Activated CD4-positive, alpha-beta T cell treated with anti-CD3 and anti-CD28 coated beads for 36 hours (primary cell): Measurements from ENCODE around the gene RAP1B. TPM values are rescaled to one million over a fixed set of nuclear protein-coding genes. Genes with fewer than 3 reads are reported as not detected.

Experiments used
- ATAC-seq: fragments of 200-7000 bp; cut with Tn5 transposase; one replicate; pipeline ENCODE4 v1.10.0; 2021; ENCODE audit warnings: mild to moderate bottlenecking, moderate library complexity
- CTCF ChIA-PET: fragments of 350-600 bp; sonication (Branson Sonifier 250); formaldehyde crosslinking; loops from one replicate; lab custom pipeline; 2021; ENCODE audit warnings: antibody characterized with exemption; lab: Charles Lee
- POLR2A ChIA-PET: fragments of 350-600 bp; sonication (Branson Sonifier 250); formaldehyde crosslinking; loops from one replicate; lab custom pipeline; 2021; ENCODE audit warnings: antibody characterized with exemption, inconsistent platforms; lab: Charles Lee
- DNase-seq: peaks from one replicate; pipeline ENCODE4 v3.0.0-alpha.2; 2020
- H3K27ac Mint-ChIP-seq: one replicate; pipeline ENCODE4 v1.8.0; 2021; ENCODE audit warnings: mixed read lengths
- H3K27me3 Mint-ChIP-seq: one replicate; pipeline ENCODE4 v1.8.0; 2021; ENCODE audit warnings: mixed read lengths
- H3K36me3 Mint-ChIP-seq: one replicate; pipeline ENCODE4 v1.8.0; 2021; ENCODE audit warnings: low read depth, mixed read lengths
- H3K4me1 Mint-ChIP-seq: one replicate; pipeline ENCODE4 v1.8.0; 2021; ENCODE audit warnings: mixed read lengths
- H3K4me3 Mint-ChIP-seq: one replicate; pipeline ENCODE4 v1.8.0; 2021; ENCODE audit warnings: mild to moderate bottlenecking, moderate library complexity, mixed read lengths
- H3K9me3 Mint-ChIP-seq: one replicate; pipeline ENCODE4 v1.8.0; 2021; ENCODE audit warnings: low read depth, mixed read lengths
- intact Hi-C, 2 experiments: fragments of 100-400 bp; cut with DNase I in 1 of 2; cut with micrococcal nuclease in 1 of 2; formaldehyde crosslinking; loops; one replicate each; pipeline versions ENCODE4 v1.14.2 to v1.15.1; 2022 to 2024; cut with DNase I, micrococcal nuclease
- total RNA-seq, 2 experiments: library from RNA; stranded (reverse); gene quantifications; one replicate each; pipeline ENCODE4 v1.2.3, GENCODE V29; 2021

RAP1B gene
- total RNA-seq, 2 experiments from 2014 or later: 174 to 242 TPM

GRCh38 chr12:68580911-68581310 lies 29.8 kb upstream of the RAP1B start:
- no peak overlapping the region for H3K27ac Mint-ChIP-seq
- POLR2A ChIA-PET: no interaction called here
- no peak for ATAC-seq
- H3K36me3 Mint-ChIP-seq: no peaks in the 10 kb centered on the region
- H3K4me3 Mint-ChIP-seq: no peak overlapping the region
- peaks cover 39% of the 10 kb centered on the region for H3K4me1 Mint-ChIP-seq
- no peak for DNase-seq
- CTCF ChIA-PET: interaction anchor here (0.6 to 1.2 kb wide), 3 partner anchors 13 to 241 kb away, joined by 3 to 4 read pairs (median 3); no protein-coding TSS in a partner anchor
- no peaks in the 10 kb centered on the region for H3K9me3 Mint-ChIP-seq
- no peaks in the 10 kb centered on the region for H3K27me3 Mint-ChIP-seq
- intact Hi-C loops: no loop called here

GRCh38 chr12:68581926-68582325 lies 28.8 kb upstream of the RAP1B start:
- CTCF ChIA-PET: interaction anchor here (1.5 kb wide), 1 partner anchor 9 kb away, joined by 4 read pairs; no protein-coding TSS in a partner anchor
- Mint-ChIP-seq H3K4me3 (no peak overlapping the region), H3K9me3 (no peaks in the 10 kb centered on the region), H3K36me3 (no peaks in the 10 kb centered on the region), H3K4me1 (peaks cover 42% of the 10 kb centered on the region), H3K27me3 (no peaks in the 10 kb centered on the region), H3K27ac (no peak overlapping the region)
- POLR2A ChIA-PET: no interaction called here
- no peak for ATAC-seq
- DNase-seq: no peak
- intact Hi-C loops: no loop called here

GRCh38 chr12:68585966-68586365 lies 24.7 kb upstream of the RAP1B start:
- no peak for ATAC-seq
- Mint-ChIP-seq H3K27me3 (no peaks in the 10 kb centered on the region), H3K9me3 (peaks cover 10% of the 10 kb centered on the region), H3K27ac (no peak overlapping the region), H3K36me3 (peaks cover 14% of the 10 kb centered on the region), H3K4me3 (no peak overlapping the region), H3K4me1 (peaks cover 36% of the 10 kb centered on the region)
- intact Hi-C loops: no loop called here
- ChIA-PET POLR2A (no interaction called here), CTCF (interaction anchor here (0.6 to 1.2 kb wide), 3 partner anchors 16 to 105 kb away, joined by 3 read pairs; no protein-coding TSS in a partner anchor)
- no peak for DNase-seq

GRCh38 chr12:68587448-68587873 lies 23.2 kb upstream of the RAP1B start:
- ATAC-seq (peak; percentile 90), DNase-seq (peak; percentile 69)
- Mint-ChIP-seq H3K9me3 (peaks cover 14% of the 10 kb centered on the region), H3K27ac (peak overlapping the region; percentile 52), H3K36me3 (peaks cover 17% of the 10 kb centered on the region), H3K27me3 (no peaks in the 10 kb centered on the region), H3K4me3 (peak overlapping the region; percentile 16), H3K4me1 (peaks cover 51% of the 10 kb centered on the region)
- CTCF ChIA-PET: interaction anchor here (0.5 to 1.7 kb wide), 9 partner anchors 7 to 351 kb away, joined by 3 to 9 read pairs (median 4); no protein-coding TSS in a partner anchor
- POLR2A ChIA-PET: interaction anchor here (0.8 to 1.4 kb wide), 4 partner anchors 22 to 120 kb away, joined by 3 to 4 read pairs (median 3); no protein-coding TSS in a partner anchor
- intact Hi-C loops: no loop called here

- no peak for ATAC-seq
- H3K27me3 Mint-ChIP-seq: no peaks in the 10 kb centered on the region
- peaks cover 17% of the 10 kb centered on the region for H3K36me3 Mint-ChIP-seq
- H3K4me3 Mint-ChIP-seq: no peak overlapping the region
- POLR2A ChIA-PET: no interaction called here
- CTCF ChIA-PET: no interaction called here
- no peak overlapping the region for H3K27ac Mint-ChIP-seq
- peaks cover 14% of the 10 kb centered on the region for H3K9me3 Mint-ChIP-seq
- H3K4me1 Mint-ChIP-seq: peaks cover 51% of the 10 kb centered on the region
- DNase-seq: no peak
- intact Hi-C loops: no loop called here
These were observed 21.5 kb upstream of the RAP1B start for GRCh38 chr12:68589194-68589593.

GRCh38 chr12:68591734-68592418 lies 18.8 kb upstream of the RAP1B start:
- H3K27me3 Mint-ChIP-seq: no peaks in the 10 kb centered on the region
- H3K4me1 Mint-ChIP-seq: peaks cover 53% of the 10 kb centered on the region
- intact Hi-C loops: no loop called here
- peak overlapping the region; percentile 53 for H3K27ac Mint-ChIP-seq
- ChIA-PET POLR2A (interaction anchor here (0.7 kb wide), 1 partner anchor 76 kb away, joined by 4 read pairs; no protein-coding TSS in a partner anchor), CTCF (interaction anchor here (1.2 to 1.7 kb wide), 4 partner anchors 12 to 78 kb away, joined by 3 read pairs; partner anchors contain the start of gene RAP1B)
- peak; percentile 68 for ATAC-seq
- peaks cover 17% of the 10 kb centered on the region for H3K36me3 Mint-ChIP-seq
- peak overlapping the region; percentile 25 for H3K4me3 Mint-ChIP-seq
- DNase-seq: peak; percentile 63
- peaks cover 14% of the 10 kb centered on the region for H3K9me3 Mint-ChIP-seq

GRCh38 chr12:68595241-68595640 lies 15.5 kb upstream of the RAP1B start:
- intact Hi-C loops: no loop called here
- DNase-seq (no peak), ATAC-seq (no peak)
- H3K36me3 Mint-ChIP-seq: peaks cover 5% of the 10 kb centered on the region
- no peak overlapping the region for H3K4me3 Mint-ChIP-seq
- peaks cover 7% of the 10 kb centered on the region for H3K9me3 Mint-ChIP-seq
- CTCF ChIA-PET: interaction anchor here (0.8 to 1.6 kb wide), 3 partner anchors 8 to 236 kb away, joined by 3 to 4 read pairs (median 3); no protein-coding TSS in a partner anchor
- POLR2A ChIA-PET: interaction anchor here (0.9 kb wide), 1 partner anchor 15 kb away, joined by 3 read pairs; no protein-coding TSS in a partner anchor
- peaks cover 58% of the 10 kb centered on the region for H3K4me1 Mint-ChIP-seq
- no peak overlapping the region for H3K27ac Mint-ChIP-seq
- no peaks in the 10 kb centered on the region for H3K27me3 Mint-ChIP-seq

- Mint-ChIP-seq H3K27ac (no peak overlapping the region), H3K27me3 (peaks cover 2% of the 10 kb centered on the region), H3K36me3 (no peaks in the 10 kb centered on the region), H3K4me3 (peak overlapping the region; percentile 2), H3K4me1 (peaks cover 42% of the 10 kb centered on the region), H3K9me3 (no peaks in the 10 kb centered on the region)
- ATAC-seq (no peak), DNase-seq (no peak)
- POLR2A ChIA-PET: no interaction called here
- intact Hi-C loops: no loop called here
- CTCF ChIA-PET: interaction anchor here (0.9 kb wide), 1 partner anchor 16 kb away, joined by 3 read pairs; no protein-coding TSS in a partner anchor
These were observed 8.9 kb upstream of the RAP1B start for GRCh38 chr12:68601767-68602166.

GRCh38 chr12:68602720-68603119 lies 8.0 kb upstream of the RAP1B start:
- H3K4me3 Mint-ChIP-seq: no peak overlapping the region
- CTCF ChIA-PET: interaction anchor here (1.0 kb wide), 1 partner anchor 228 kb away, joined by 3 read pairs; no protein-coding TSS in a partner anchor
- H3K9me3 Mint-ChIP-seq: no peaks in the 10 kb centered on the region
- H3K4me1 Mint-ChIP-seq: peaks cover 41% of the 10 kb centered on the region
- H3K27me3 Mint-ChIP-seq: peaks cover 2% of the 10 kb centered on the region
- POLR2A ChIA-PET: no interaction called here
- DNase-seq (no peak), ATAC-seq (no peak)
- intact Hi-C loops: no loop called here
- H3K27ac Mint-ChIP-seq: no peak overlapping the region
- no peaks in the 10 kb centered on the region for H3K36me3 Mint-ChIP-seq

GRCh38 chr12:68608191-68608590 lies 2.5 kb upstream of the RAP1B start:
- peaks cover 16% of the 10 kb centered on the region for H3K36me3 Mint-ChIP-seq
- DNase-seq (no peak), ATAC-seq (no peak)
- POLR2A ChIA-PET: interaction anchor here (0.6 kb wide), 1 partner anchor 102 kb away, joined by 3 read pairs; no protein-coding TSS in a partner anchor
- intact Hi-C loops: no loop called here
- H3K27ac Mint-ChIP-seq: peak overlapping the region; percentile 44
- peaks cover 2% of the 10 kb centered on the region for H3K27me3 Mint-ChIP-seq
- no peak overlapping the region for H3K4me3 Mint-ChIP-seq
- CTCF ChIA-PET: no interaction called here
- H3K9me3 Mint-ChIP-seq: no peaks in the 10 kb centered on the region
- peaks cover 23% of the 10 kb centered on the region for H3K4me1 Mint-ChIP-seq

- H3K27ac Mint-ChIP-seq: peak overlapping the region; percentile 94
- H3K4me3 Mint-ChIP-seq: peak overlapping the region; percentile 86
- peaks cover 34% of the 10 kb centered on the region for H3K4me1 Mint-ChIP-seq
- DNase-seq (peak; percentile 39), ATAC-seq (no peak)
- CTCF ChIA-PET: interaction anchor here (0.8 to 1.0 kb wide), 2 partner anchors 18 to 78 kb away, joined by 3 to 4 read pairs; no protein-coding TSS in a partner anchor
- no peaks in the 10 kb centered on the region for H3K9me3 Mint-ChIP-seq
- no peaks in the 10 kb centered on the region for H3K27me3 Mint-ChIP-seq
- H3K36me3 Mint-ChIP-seq: peaks cover 32% of the 10 kb centered on the region
- intact Hi-C loops: loop anchor here (1.0 to 5.0 kb wide), 13 partner anchors 37 to 1343 kb away; partner anchors contain the start of genes MDM1 (in 2 of the 2), MDM2 (in 2 of the 2), NUP107 (in 2 of the 2) and CAND1 (in 1 of the 2)
- POLR2A ChIA-PET: interaction anchor here (0.6 to 1.5 kb wide), 8 partner anchors 11 to 975 kb away, joined by 3 to 4 read pairs (median 4); partner anchors contain the start of gene NUP107
These were observed 715 bp upstream of the RAP1B start for GRCh38 chr12:68609998-68610369.
